Keratinocyte (primary cell): Measurements from ENCODE around the gene CINP. TPM values are rescaled to one million over a fixed set of nuclear protein-coding genes. Genes with fewer than 3 reads are reported as not detected.

ENCODE experiments used
- DNase-seq: peaks from one replicate; pipeline ENCODE4 v3.0.0-alpha.2; 2011; ENCODE audit warnings: low read depth, missing footprints, low spot score
- FAIRE-seq: peaks from 2 replicates; lab custom pipeline; 2011; peaks lifted over from hg19 to GRCh38; lab: Jason Lieb, UNC
- H2AFZ ChIP-seq: 2 replicates; pipeline ENCODE4 v1.6.0; 2012; ENCODE audit warnings: low read length, control low read depth, inconsistent platforms; ENCODE audit not compliant: control insufficient read depth
- H3K27ac ChIP-seq: 2 replicates; pipeline ENCODE4 v1.5.1; 2011; ENCODE audit warnings: low read length; ENCODE audit not compliant: control insufficient read depth, insufficient read depth
- H3K27me3 ChIP-seq: 3 replicates; pipeline ENCODE4 v1.6.0; 2011; ENCODE audit warnings: low read length; ENCODE audit not compliant: control insufficient read depth, insufficient read depth; ENCODE audit errors: extremely low read depth
- H3K36me3 ChIP-seq, 2 experiments: 2 replicates in 1 of 2; 3 replicates in 1 of 2; pipeline ENCODE4 v1.5.1; 2011; ENCODE audit warnings: low read length in 2 of 2, mild to moderate bottlenecking in 1 of 2; ENCODE audit not compliant: control insufficient read depth in 2 of 2, insufficient read depth in 2 of 2; ENCODE audit errors: extremely low read depth in 1 of 2
- H3K4me1 ChIP-seq: 3 replicates; pipeline ENCODE4 v1.5.1; 2011; ENCODE audit warnings: low read length; ENCODE audit not compliant: control insufficient read depth, insufficient read depth; ENCODE audit errors: extremely low read depth
- H3K4me2 ChIP-seq: 3 replicates; pipeline ENCODE4 v1.6.0; 2011; ENCODE audit warnings: low read depth, low read length; ENCODE audit not compliant: control insufficient read depth, insufficient read depth; ENCODE audit errors: extremely low read depth
- H3K4me3 ChIP-seq, 3 experiments: fragments of 200-600 bp in 1 of 3; sonication (generic) in 1 of 3; 2 replicates in 2 of 3; 3 replicates in 1 of 3; pipeline ENCODE4 v1.5.1; 2011 to 2016; ENCODE audit warnings: low read length in 3 of 3, mild to moderate bottlenecking in 3 of 3, control low read depth in 2 of 3, inconsistent platforms in 1 of 3, low read depth in 1 of 3, mixed read lengths in 1 of 3, mixed run types in 1 of 3, moderate library complexity in 1 of 3; ENCODE audit not compliant: control insufficient read depth in 2 of 3, insufficient read depth in 2 of 3; ENCODE audit errors: extremely low read depth in 1 of 3
- H3K79me2 ChIP-seq: 2 replicates; pipeline ENCODE4 v1.6.0; 2012; ENCODE audit warnings: low read length; ENCODE audit not compliant: control insufficient read depth, insufficient read depth
- H3K9ac ChIP-seq: 3 replicates; pipeline ENCODE4 v1.6.0; 2011; ENCODE audit warnings: low read length; ENCODE audit not compliant: control insufficient read depth, insufficient read depth; ENCODE audit errors: extremely low read depth
- H3K9me1 ChIP-seq: 3 replicates; pipeline ENCODE4 v1.6.0; 2011; ENCODE audit warnings: low read length; ENCODE audit not compliant: control insufficient read depth, insufficient read depth; ENCODE audit errors: extremely low read depth
- H3K9me3 ChIP-seq: 2 replicates; pipeline ENCODE4 v1.5.1; 2012; ENCODE audit warnings: low read depth, low read length; ENCODE audit not compliant: control insufficient read depth
- H4K20me1 ChIP-seq: 3 replicates; pipeline ENCODE4 v1.6.0; 2011; ENCODE audit warnings: low read length; ENCODE audit not compliant: control insufficient read depth, insufficient read depth; ENCODE audit errors: extremely low read depth
- CTCF ChIP-seq, 3 experiments: IDR thresholded peaks in 1 of 3; conservative IDR thresholded peaks in 1 of 3; optimal IDR thresholded peaks in 1 of 3; 2 replicates in 2 of 3; 3 replicates in 1 of 3; pipeline versions ENCODE3 to v1.5.1; 2011; ENCODE audit warnings: low read length in 3 of 3, mild to moderate bottlenecking in 3 of 3, moderate library complexity in 2 of 3, control low read depth in 1 of 3, inconsistent platforms in 1 of 3; ENCODE audit not compliant: insufficient read depth in 2 of 3; ENCODE audit errors: extremely low read depth in 1 of 3
- EZH2 ChIP-seq: IDR thresholded peaks from one replicate; pipeline ENCODE4 v1.6.1; 2012; ENCODE audit warnings: inconsistent platforms, mild to moderate bottlenecking, low read length, moderate library complexity
- dilution Hi-C: fragments of 300-500 bp; cut with MboI; formaldehyde crosslinking; loops from one replicate; pipeline ENCODE4 v1.7.0; 2020; ENCODE audit warnings: low sequenced_read_pairs; ENCODE audit not compliant: extremely low pct_ligation_motif_present
- polyA plus RNA-seq, 5 experiments: library from polyadenylated mRNA; depleted of rRNA in 3 of 5; stranded (reverse) in 3 of 5; stranded (forward) in 1 of 5; unstranded in 1 of 5; fragments of >200 nt; gene quantifications; 1 replicate in 1 of 5; 2 replicates in 3 of 5; 3 replicates in 1 of 5; pipeline versions ENCODE4 v1.2.1 to v1.2.3, GENCODE V29; 2011 to 2012; ENCODE audit warnings: missing spikeins in 2 of 5, low read depth in 1 of 5, low replicate concordance in 1 of 5

The CINP gene
- polyA plus RNA-seq, 1 donor (not counting 4 experiments of a cell fraction or from before 2014, with no cell fraction given): 49.3 TPM

- Histone ChIP-seq H3K4me1 (peaks cover 34% of the 10 kb centered on the region), H3K9ac (peak overlapping the region; percentile 88), H3K27ac (peak overlapping the region; percentile 87), H3K9me3 (no peaks in the 10 kb centered on the region), H2AFZ (peak overlapping the region; percentile 78), H4K20me1 (no peaks in the 10 kb centered on the region), H3K27me3 (no peaks in the 10 kb centered on the region), H3K4me3 (peak overlapping the region; percentile 83 to 94 (median 88)), H3K9me1 (no peaks in the 10 kb centered on the region), H3K4me2 (peak overlapping the region; percentile 96), H3K79me2 (peaks cover 9% of the 10 kb centered on the region), H3K36me3 (peaks cover 2 to 4% of the 10 kb centered on the region in 2 experiments)
- no peak for TF ChIP-seq CTCF (optimal IDR thresholded peaks at IDR 0.05 in 1 of 3, IDR thresholded peaks at IDR 0.05 in 1 of 3, conservative IDR thresholded peaks at IDR 0.05 in 1 of 3; ENCODE audit: extremely low read depth in 1 of 3, insufficient read depth in 2 of 3, low read length in 3 of 3)
- TF ChIP-seq EZH2: no peak
- dilution Hi-C loops: no loop called here
- FAIRE-seq: no peak
- no peak for DNase-seq
Observed at GRCh38 chr14:102320033-102320660, 42.5 kb downstream of the CINP start.

- dilution Hi-C loops: no loop called here
- H2AFZ ChIP-seq: peak within 1 kb of the TSS; percentile 84
- no peaks in the 10 kb centered on the region for H3K9me1 ChIP-seq
- FAIRE-seq: no peak
- H3K36me3 ChIP-seq: peaks cover 2 to 4% of the 10 kb centered on the region in 2 experiments
- H3K79me2 ChIP-seq: peaks cover 9% of the 10 kb centered on the region
- no peaks in the 10 kb centered on the region for H3K27me3 ChIP-seq
- H3K27ac ChIP-seq: peak within 1 kb of the TSS; percentile 87
- H3K4me3 ChIP-seq: peak within 1 kb of the TSS; percentile 83 to 94 (median 88)
- H3K4me2 ChIP-seq: peak within 1 kb of the TSS; percentile 96
- peak; percentile 35 for DNase-seq
- no peaks in the 10 kb centered on the region for H3K9me3 ChIP-seq
- H3K9ac ChIP-seq: peak within 1 kb of the TSS; percentile 88
- H3K4me1 ChIP-seq: peaks cover 37% of the 10 kb centered on the region
- TF ChIP-seq CTCF (optimal IDR thresholded peaks at IDR 0.05 in 1 of 3, IDR thresholded peaks at IDR 0.05 in 1 of 3, conservative IDR thresholded peaks at IDR 0.05 in 1 of 3; ENCODE audit: extremely low read depth in 1 of 3, insufficient read depth in 2 of 3, low read length in 3 of 3): no peak
- no peak for TF ChIP-seq EZH2
- H4K20me1 ChIP-seq: no peaks in the 10 kb centered on the region
Observed at GRCh38 chr14:102319351-102320032, 43.2 kb downstream of the CINP start, which contains the start of gene ZNF839. Gene ZNF839 (plus strand): TSS chr14:102319746. CDS start chr14:102319766, 20 bp downstream.
